Effector CD8-positive, alpha-beta T cell (primary cell): ENCODE measurements around the gene PPP2R5E.
"Not testable (repeated sequence)": the region's sequence is repeated elsewhere in the genome, so short reads cannot be mapped to it uniquely, and the experiment has no call there.

Experiments used
- DNase-seq: peaks from one replicate; lab custom pipeline; 2025; lab: John Stamatoyannopoulos, UW
- total RNA-seq, 4 experiments: gene quantifications; one replicate each; lab custom pipeline; 2026; lab: John Stamatoyannopoulos, UW

Gene PPP2R5E
- 40.8 to 56.5 (median 46.7) reads per million in 4 experiments for total RNA-seq

GRCh38 chr14:63543000-63543825 is at the start of gene PPP2R5E:
Gene PPP2R5E (minus strand): TSS chr14:63543377. CDS start chr14:63539685, 3,692 bp downstream.
- peak; percentile 95 for DNase-seq

- DNase-seq: not testable (repeated sequence)
Observed at GRCh38 chr14:63583046-63583445, 39.9 kb upstream of the PPP2R5E start.

GRCh38 chr14:63581491-63581890 is 38.3 kb upstream of the PPP2R5E start:
- DNase-seq: no peak

GRCh38 chr14:63578300-63578699 is 35.1 kb upstream of the PPP2R5E start:
- no peak for DNase-seq

GRCh38 chr14:63573581-63573980 is 30.4 kb upstream of the PPP2R5E start:
- no peak for DNase-seq

GRCh38 chr14:63565448-63565847 is 22.3 kb upstream of the PPP2R5E start:
- no peak for DNase-seq

- no peak for DNase-seq
Observed at GRCh38 chr14:63564318-63564717, 21.1 kb upstream of the PPP2R5E start.

- DNase-seq: no peak
Observed at GRCh38 chr14:63563370-63564026, 20.3 kb upstream of the PPP2R5E start.

GRCh38 chr14:63562405-63562804 is 19.2 kb upstream of the PPP2R5E start:
- no peak for DNase-seq

- DNase-seq: no peak
Observed at GRCh38 chr14:63555572-63555971, 12.4 kb upstream of the PPP2R5E start.

GRCh38 chr14:63551332-63551731 is 8.2 kb upstream of the PPP2R5E start:
- no peak for DNase-seq

GRCh38 chr14:63547798-63548335 is 4.7 kb upstream of the PPP2R5E start:
- no peak for DNase-seq

GRCh38 chr14:63545431-63545830 is 2.3 kb upstream of the PPP2R5E start:
- DNase-seq: no peak

GRCh38 chr14:63544591-63545299 is 1.6 kb upstream of the PPP2R5E start:
- DNase-seq: no peak

- DNase-seq: no peak
Observed at GRCh38 chr14:63543826-63544406, 739 bp upstream of the PPP2R5E start.

GRCh38 chr14:63542231-63542999 is 762 bp downstream of the PPP2R5E start:
- DNase-seq: no peak

GRCh38 chr14:63535918-63536317 is 7.3 kb downstream of the PPP2R5E start:
- DNase-seq: no peak

- no peak for DNase-seq
Observed at GRCh38 chr14:63533474-63533873, 9.7 kb downstream of the PPP2R5E start.

- DNase-seq: no peak
Observed at GRCh38 chr14:63524537-63525155, 18.5 kb downstream of the PPP2R5E start.

GRCh38 chr14:63523735-63524426 is 19.3 kb downstream of the PPP2R5E start:
- no peak for DNase-seq
